GM18519 (cell line): ENCODE results near the gene RBM15.

Experiments used
- ATAC-seq: cut with Tn5 transposase; IDR thresholded peaks from one replicate; pipeline ENCODE4 v1.9.1; 2021; ENCODE audit warnings: mild to moderate bottlenecking, moderate library complexity; ENCODE audit not compliant: unreplicated experiment, low FRiP score

The RBM15 gene

DNA sequence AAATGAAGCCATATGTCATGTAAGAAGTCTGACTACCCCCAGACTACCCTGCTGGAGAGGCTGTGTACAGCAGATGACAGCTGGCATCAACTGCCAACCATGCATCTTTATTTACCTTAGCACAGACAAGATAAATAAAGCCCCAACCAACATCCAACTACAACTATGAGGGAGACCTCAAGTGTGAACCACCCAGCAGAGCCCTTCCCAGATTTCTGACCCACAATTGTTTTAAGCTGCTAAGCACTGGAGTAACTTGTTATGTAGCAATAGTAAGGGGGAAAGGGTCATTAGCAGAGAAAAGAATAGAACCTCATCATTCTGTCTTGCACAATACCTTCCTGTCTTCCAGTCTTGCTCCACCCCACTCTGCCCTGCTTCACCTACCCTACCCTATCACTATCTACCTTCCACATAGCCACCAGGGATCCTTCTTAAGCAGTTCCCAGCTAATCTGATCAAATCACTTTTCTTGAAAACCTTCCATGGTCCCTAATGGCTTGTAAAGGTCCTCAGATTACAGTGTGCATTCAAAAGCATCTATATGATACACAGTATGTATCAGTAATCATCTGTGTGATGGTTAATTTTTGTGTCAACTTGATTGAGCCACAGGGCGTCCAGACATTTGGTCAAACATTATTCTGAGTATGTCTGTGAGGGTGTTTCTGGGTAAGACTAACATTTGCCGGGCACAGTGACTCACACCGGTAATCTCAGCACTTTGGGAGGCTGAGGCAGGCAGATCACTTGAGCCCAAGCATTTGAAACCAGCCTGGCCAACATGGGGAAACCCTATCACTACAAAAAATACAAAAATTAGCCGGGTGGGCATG is 19.6 kb upstream of the RBM15 start:
- ATAC-seq = no peak

DNA sequence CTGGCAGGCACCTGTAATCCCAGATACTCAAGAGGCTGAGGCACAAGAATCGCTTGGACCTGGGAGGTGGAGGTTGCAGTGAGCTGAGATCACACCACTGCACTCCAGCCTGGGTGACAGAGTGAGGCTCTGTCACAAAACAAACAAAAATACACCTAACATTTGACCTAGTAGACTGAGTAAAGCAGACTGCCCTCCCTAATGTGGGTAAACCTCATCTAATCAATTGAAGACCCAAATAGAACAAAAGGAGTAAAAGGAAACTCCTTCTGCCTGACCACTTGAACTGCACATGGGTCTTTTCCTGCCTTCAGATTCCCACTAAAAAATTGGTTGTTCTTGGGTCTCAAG is 19.0 kb upstream of the RBM15 start:
- no peak for ATAC-seq

DNA sequence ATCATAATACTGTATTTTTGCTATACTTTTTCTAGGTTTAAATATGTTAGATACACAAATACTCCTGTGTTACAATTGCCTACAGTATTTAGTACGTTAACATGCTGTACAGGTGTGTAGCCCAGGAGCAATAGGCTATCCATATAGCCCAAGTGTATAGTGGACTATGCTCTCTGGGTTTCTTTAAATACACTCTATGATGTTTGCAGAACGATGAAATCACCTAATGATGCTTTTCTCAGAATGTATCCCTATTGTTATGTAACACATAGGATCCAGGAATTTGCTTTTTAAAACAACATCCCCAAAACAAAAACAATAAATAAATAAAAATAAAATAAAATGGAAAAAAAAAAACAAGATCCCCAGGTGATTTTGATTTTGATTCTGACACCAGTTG is 18.1 kb upstream of the RBM15 start:
- ATAC-seq = no peak

DNA sequence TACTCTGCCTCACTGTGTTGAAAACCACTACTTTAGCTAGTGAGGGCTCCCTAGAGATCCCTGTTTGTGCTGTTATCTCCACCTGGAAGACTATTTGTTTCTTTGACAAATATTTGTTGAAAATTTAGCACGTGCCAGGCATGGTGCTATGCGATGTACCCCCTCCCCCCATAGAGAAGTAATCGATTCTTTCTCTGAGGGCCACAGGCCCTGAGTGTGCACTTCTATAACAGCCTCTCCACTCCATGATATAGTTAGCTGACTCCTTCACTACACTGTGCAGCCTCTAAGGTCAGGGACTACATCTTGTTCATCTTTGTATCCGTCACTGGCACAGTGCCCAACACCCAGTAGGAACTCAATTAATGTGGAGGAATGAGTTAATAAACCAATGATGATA is 17.3 kb upstream of the RBM15 start:
- ATAC-seq = no peak

DNA sequence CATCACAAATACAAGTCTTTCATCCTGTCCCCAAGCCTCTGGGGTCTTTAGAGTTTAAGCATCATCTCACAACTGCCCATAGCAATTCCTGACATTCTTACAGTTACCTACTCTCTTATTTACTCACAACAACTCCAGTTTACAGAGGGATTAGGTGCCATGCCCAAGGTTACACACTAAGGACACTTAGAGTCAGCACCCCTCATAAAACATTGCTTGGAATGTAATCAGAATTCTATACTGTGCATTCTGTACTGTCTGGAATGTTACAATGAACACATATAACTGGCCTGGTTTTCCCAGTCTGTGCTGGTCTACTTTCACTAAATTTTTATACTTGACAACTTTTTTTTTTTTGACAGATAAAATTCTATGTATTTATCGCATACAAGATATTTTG is 14.5 kb upstream of the RBM15 start:
- no peak for ATAC-seq

DNA sequence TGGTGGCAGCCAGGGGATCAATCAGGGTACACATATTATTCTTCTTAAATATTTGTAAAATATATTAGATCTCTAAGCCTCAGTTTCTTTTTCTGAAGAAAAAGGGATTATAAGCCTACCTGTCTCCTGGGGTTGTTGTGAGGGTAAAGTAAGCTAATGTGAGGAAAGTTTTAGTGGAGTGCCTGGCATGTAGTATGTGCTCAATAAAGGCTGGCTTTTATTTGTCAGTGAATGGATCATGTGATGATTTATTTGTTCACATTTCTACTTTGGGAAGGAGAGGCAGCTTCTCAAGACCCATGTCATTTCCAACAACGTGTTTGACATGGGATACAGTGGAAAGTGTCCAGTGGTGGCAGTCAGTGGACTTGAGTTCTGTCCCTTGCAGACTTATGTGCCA is 12.4 kb upstream of the RBM15 start:
- no peak for ATAC-seq

DNA sequence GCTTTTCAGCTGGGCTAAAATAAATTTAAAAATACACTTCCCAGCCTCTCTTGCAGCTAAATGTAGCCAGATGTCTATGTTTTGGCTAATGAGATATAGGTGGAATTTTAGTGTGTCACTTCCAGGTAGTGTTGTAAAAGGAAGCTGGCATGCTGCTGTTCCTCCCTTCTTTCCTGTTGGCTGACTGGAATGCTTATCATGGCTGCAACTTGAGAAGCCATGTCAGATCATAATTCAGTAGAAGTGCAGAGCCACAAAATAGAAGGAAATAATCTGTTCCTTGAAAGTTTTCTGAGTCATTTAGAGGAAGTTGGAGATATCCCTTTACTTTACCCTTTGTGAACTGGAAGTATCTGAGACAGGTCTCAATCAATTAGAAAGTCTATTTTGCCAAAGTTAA is 10.9 kb upstream of the RBM15 start:
- no peak for ATAC-seq

DNA sequence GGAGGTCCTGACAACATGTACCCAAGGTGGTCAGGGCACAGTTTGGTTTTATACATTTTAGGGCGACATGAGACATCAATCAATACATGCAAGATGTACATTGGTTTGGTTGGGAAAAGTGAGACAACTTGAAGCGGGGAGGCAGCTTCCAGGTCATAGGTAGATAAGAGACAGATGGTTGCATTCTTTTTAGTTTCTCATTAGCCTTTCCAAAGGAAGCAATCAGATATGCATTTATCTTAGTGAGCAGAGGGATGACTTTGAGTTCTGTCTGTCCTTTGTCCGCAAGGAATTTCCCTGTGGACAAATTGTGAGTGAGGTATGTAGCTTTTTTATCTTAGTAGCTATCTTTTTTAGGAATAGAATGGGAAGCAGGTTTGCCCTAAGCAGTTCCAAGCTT is 10.5 kb upstream of the RBM15 start:
- ATAC-seq = no peak

DNA sequence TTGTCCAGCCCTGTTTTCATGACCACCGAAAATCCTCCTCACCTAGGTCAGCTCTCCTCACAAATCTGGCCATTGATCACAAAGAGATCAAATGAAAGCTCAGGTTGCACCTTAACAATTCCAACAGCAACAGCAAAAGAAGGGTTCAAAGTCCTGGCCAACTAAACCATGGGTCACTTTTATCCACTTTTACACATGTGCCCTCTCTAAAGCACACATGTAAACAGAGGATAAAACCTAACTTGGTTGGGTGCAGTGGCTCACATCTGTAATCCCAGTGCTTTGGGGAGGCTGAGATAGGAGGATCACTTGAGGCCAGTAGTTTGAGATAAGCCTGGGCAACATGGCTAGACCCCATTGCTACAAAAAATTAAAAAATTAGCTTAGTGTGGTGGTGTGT is 3.9 kb upstream of the RBM15 start:
- ATAC-seq = no peak

DNA sequence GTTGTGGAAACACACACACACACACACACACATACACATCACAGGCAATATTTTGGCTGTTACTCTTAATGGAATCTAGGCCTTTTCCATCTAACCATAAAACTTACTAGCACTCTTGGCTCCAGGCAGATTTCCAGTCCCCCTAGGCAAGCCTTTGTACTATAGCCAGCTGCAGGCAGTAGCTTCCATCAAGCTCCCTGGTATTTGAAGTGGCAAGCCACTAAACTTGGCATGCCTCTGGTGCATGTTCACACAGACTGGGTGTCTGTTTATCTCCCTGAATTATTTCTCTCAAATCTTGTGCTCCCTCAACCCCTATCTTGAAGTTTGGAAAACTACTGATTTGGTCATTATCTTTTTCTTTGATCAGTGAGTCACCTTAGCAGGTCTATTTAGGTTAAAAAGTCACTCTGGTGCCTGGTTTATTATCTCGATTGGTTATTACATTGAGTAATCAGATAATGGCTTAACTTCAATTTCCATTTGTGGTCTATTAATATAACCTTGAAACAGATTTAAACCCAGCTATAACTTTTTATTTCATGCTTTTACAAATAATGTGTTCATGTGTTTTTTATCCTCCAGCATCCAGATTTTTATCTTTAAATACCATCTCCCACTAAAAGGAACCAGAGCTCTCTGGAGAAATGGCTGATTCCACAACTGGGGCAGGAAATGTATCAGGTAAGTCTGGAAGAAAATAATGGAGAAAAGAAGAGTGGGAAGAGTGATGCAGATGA is 2.7 kb upstream of the RBM15 start:
- no peak for ATAC-seq

DNA sequence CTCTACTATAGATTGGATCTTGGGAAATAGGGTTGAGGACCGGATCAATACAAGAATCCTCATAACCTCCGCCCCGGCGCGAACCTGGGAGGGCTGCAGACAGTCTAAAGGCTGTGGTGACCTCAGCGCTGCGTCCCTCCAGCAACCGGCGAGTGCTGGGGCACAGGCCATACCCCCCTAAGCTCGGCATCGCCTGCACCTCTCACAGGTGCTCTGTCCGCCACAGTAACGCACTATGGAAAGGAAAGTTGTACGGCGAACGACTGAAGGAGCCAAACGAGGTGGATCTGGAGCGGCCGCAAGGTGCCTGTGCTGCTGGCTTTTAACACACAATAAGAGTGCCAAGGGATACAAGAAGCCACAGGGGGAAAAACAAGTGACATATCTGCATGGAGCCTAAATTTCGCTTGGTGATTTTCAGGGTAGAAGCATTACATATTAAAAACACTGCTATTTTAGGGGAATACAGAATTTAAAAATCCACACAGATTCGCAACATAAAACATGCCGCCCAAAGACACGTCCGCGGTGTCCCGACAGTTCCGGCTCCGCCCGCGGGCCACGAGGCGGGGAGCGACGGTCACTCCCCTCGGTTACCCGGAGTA is 1.4 kb upstream of the RBM15 start:
- no peak for ATAC-seq

DNA sequence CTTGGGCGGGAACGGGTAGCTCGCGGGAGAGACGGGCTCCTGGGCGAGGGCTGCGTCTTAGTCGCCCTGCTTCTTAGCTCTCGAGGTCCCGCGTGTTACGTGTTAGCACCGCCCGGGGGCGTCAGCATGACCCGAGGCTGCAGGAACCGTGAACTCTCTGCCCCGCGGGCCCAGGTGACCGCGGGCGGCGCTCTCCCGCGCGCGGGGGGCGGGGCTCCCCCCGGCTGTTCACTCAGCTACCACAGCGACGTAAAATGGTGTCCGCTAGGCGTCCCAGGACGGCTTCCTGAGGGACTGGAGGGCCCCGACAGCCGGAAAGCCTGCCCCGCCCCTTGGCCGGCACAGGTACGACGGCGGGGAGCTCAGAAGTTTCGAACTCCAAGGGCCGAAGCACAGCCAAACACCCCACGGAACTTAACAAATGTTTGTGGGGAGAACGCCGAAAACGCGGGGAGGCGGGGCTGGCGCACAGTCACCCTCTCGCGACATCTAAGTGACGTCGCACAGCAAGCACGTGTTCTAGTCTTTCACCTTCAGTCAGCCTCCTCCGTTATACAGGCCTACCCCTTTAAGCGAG is 780 bp upstream of the RBM15 start:
- peak; percentile 50 for ATAC-seq

DNA sequence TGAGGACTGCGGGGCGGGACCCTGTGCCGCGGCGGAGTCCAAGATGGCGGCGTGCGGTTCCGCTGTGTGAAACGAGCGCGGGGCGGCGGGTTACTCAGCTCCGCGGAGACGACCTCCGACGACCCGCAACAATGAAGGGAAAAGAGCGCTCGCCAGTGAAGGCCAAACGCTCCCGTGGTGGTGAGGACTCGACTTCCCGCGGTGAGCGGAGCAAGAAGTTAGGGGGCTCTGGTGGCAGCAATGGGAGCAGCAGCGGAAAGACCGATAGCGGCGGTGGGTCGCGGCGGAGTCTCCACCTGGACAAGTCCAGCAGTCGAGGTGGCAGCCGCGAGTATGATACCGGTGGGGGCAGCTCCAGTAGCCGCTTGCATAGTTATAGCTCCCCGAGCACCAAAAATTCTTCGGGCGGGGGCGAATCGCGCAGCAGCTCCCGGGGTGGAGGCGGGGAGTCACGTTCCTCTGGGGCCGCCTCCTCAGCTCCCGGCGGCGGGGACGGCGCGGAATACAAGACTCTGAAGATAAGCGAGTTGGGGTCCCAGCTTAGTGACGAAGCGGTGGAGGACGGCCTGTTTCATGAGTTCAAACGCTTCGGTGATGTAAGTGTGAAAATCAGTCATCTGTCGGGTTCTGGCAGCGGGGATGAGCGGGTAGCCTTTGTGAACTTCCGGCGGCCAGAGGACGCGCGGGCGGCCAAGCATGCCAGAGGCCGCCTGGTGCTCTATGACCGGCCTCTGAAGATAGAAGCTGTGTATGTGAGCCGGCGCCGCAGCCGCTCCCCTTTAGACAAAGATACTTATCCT is 430 bp downstream of the RBM15 start:
- no peak for ATAC-seq

DNA sequence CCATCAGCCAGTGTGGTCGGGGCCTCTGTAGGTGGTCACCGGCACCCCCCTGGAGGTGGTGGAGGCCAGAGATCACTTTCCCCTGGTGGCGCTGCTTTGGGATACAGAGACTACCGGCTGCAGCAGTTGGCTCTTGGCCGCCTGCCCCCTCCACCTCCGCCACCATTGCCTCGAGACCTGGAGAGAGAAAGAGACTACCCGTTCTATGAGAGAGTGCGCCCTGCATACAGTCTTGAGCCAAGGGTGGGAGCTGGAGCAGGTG is 961 bp downstream of the RBM15 start:
- no peak for ATAC-seq

DNA sequence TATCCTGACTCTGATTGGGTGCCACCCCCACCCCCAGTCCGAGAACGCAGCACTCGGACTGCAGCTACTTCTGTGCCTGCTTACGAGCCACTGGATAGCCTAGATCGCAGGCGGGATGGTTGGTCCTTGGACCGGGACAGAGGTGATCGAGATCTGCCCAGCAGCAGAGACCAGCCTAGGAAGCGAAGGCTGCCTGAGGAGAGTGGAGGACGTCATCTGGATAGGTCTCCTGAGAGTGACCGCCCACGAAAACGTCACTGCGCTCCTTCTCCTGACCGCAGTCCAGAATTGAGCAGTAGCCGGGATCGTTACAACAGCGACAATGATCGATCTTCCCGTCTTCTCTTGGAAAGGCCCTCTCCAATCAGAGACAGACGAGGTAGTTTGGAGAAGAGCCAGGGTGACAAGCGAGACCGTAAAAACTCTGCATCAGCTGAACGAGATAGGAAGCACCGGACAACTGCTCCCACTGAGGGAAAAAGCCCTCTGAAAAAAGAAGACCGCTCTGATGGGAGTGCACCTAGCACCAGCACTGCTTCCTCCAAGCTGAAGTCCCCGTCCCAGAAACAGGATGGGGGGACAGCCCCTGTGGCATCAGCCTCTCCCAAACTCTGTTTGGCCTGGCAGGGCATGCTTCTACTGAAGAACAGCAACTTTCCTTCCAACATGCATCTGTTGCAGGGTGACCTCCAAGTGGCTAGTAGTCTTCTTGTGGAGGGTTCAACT is 2.1 kb downstream of the RBM15 start:
- ATAC-seq = no peak

DNA sequence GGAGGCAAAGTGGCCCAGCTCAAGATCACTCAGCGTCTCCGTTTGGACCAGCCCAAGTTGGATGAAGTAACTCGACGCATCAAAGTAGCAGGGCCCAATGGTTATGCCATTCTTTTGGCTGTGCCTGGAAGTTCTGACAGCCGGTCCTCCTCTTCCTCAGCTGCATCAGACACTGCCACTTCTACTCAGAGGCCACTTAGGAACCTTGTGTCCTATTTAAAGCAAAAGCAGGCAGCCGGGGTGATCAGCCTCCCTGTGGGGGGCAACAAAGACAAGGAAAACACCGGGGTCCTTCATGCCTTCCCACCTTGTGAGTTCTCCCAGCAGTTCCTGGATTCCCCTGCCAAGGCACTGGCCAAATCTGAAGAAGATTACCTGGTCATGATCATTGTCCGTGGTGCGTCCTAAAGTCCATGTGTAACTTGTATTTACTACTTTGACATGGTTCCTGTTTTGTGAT is 2.7 kb downstream of the RBM15 start:
- ATAC-seq = no peak

DNA sequence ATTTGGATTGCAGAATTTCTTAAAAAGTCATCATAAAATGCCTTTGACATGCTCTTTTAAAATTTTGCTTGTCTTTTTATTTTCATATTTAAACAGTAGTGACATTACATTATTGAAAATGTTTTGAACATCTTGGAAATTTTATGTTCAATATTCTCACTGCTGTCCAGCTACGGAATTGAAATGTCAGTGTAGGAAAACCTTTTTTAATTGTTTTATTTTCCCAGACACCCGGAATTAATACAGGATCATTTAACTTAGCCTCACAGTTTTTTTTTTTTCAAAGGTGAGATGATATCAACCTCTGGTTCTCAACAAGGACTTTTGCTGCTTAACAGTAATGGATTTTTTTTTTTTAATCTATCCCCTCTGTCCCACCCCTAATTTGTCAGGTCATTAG is 4.1 kb downstream of the RBM15 start:
- ATAC-seq = no peak

DNA sequence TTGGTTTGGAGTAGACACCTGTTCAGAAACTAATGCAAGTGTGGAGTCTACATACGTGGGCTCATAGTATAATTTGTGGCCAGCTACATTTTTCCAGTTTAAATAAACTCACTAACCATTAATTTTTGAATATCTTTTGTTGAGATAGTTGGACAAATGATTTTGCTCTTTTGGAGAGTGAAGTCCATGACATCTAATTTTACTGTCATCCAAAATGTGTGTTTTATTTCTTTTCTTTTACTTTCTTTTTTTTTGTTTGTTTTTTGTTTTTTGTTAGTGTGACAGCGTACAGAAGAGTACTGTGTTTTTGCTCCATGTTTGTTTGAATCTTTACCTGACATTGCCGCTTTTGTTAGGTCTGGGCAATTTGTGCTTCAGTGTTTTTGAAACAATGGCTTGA is 5.0 kb downstream of the RBM15 start:
- ATAC-seq = no peak

DNA sequence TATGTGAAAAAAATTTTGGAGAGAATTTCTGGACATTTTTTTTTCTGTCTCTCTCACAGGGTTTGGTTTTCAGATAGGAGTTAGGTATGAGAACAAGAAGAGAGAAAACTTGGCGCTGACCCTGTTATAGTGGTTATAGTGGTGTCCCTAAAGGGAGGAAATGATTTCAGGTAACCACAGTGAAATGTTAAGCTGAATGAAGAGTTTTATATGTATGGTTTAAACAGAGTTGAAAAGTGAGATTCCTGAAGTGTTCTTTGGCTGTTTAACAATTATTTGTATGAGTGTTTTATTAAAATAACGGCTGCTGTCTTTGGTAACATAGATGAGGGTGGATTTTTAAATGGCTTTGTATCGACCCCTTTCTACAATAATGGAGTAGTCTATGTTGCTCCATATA is 6.3 kb downstream of the RBM15 start:
- ATAC-seq = no peak

DNA sequence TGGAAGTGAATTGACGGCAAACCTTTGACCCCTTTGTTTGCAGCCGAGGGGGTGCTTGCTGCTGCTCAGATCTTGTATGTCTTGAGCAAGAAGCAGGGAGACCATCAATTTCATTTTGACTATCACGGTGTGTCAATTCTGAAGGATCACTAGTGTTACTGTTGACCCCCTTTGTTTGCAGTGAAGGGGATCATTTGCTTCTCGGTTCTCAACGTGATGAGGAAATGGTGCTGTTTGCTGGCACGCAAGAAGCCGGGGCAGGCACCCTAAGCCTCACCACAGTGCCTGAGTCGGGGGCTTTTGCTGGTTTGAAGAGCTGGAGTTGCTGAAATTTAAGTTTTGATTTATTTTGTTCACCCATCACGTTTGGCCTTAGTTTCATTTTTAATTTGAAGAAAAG is 7.5 kb downstream of the RBM15 start:
- no peak for ATAC-seq
